H1 (cell line): Measurements from ENCODE around the gene IRGC. TPM values are rescaled to one million over a fixed set of nuclear protein-coding genes. Genes with fewer than 3 reads are reported as not detected.

ENCODE experiments used
- CTCF ChIA-PET: fragments of 300-600 bp; sonication (Branson Sonifier 250); formaldehyde crosslinking; loops from one replicate; lab custom pipeline; 2021; ENCODE audit not compliant: partially characterized antibody; lab: Charles Lee
- POLR2A ChIA-PET: fragments of 300-600 bp; sonication (Branson Sonifier 250); formaldehyde crosslinking; loops from one replicate; lab custom pipeline; 2021; ENCODE audit warnings: inconsistent platforms; ENCODE audit not compliant: partially characterized antibody; lab: Charles Lee
- DNase-seq, 2 experiments: peaks; one replicate each; pipeline versions ENCODE4 v3.0.0 to v3.0.0-alpha.2; 2010 to 2022; ENCODE audit warnings: low spot score in 2 of 2, low read depth in 1 of 2, mixed read lengths in 1 of 2
- FAIRE-seq: peaks from 2 replicates; lab custom pipeline; 2011; peaks lifted over from hg19 to GRCh38; lab: Jason Lieb, UNC
- H2AFZ ChIP-seq: 2 replicates; pipeline ENCODE4 v1.8.1; 2012; ENCODE audit warnings: low read length, inconsistent platforms
- H2AK5ac ChIP-seq: 2 replicates; pipeline ENCODE4 v1.6.1; 2013; ENCODE audit warnings: low read depth, low read length
- H2BK120ac ChIP-seq: replicated peaks from 2 replicates; pipeline ENCODE3; 2013; ENCODE audit warnings: low read depth, low read length, inconsistent platforms
- H2BK12ac ChIP-seq: 2 replicates; pipeline ENCODE4 v1.6.1; 2013; ENCODE audit warnings: low read depth, low read length
- H2BK15ac ChIP-seq: 2 replicates; pipeline ENCODE4 v1.6.1; 2013; ENCODE audit warnings: low read length
- H2BK20ac ChIP-seq: 2 replicates; pipeline ENCODE4 v1.6.1; 2013; ENCODE audit warnings: low read length
- H2BK5ac ChIP-seq: 2 replicates; pipeline ENCODE4 v1.6.1; 2013; ENCODE audit warnings: low read depth, low read length
- H3K14ac ChIP-seq: 2 replicates; pipeline ENCODE4 v1.6.1; 2013; ENCODE audit warnings: inconsistent platforms; ENCODE audit not compliant: insufficient read length
- H3K18ac ChIP-seq: 2 replicates; pipeline ENCODE4 v1.6.1; 2013; ENCODE audit warnings: low read length; ENCODE audit errors: extremely low read depth
- H3K23ac ChIP-seq: 2 replicates; pipeline ENCODE4 v1.6.1; 2013; ENCODE audit warnings: inconsistent platforms; ENCODE audit not compliant: insufficient read length
- H3K23me2 ChIP-seq: 2 replicates; pipeline ENCODE4 v1.6.1; 2013; ENCODE audit warnings: low read depth, low read length
- H3K27ac ChIP-seq: 2 replicates; pipeline ENCODE4 v1.6.1; 2011; ENCODE audit warnings: low read depth, low read length, inconsistent platforms
- H3K27me3 ChIP-seq, 4 experiments: replicated peaks in 1 of 4; 1 replicate in 1 of 4; 2 replicates in 3 of 4; pipeline versions ENCODE4 v1.6.1 to v1.8.1; 2011 to 2013; ENCODE audit warnings: low read length in 3 of 4, mild to moderate bottlenecking in 3 of 4, inconsistent platforms in 2 of 4, mixed read lengths in 2 of 4, moderate library complexity in 1 of 4; ENCODE audit not compliant: control insufficient read depth in 3 of 4, insufficient read depth in 3 of 4; ENCODE audit errors: extremely low read depth in 1 of 4
- H3K36me3 ChIP-seq, 4 experiments: 2 replicates each; pipeline versions ENCODE4 v1.6.1 to v1.8.1; 2011 to 2013; ENCODE audit warnings: mild to moderate bottlenecking in 4 of 4, low read length in 3 of 4, moderate library complexity in 2 of 4, control low read depth in 1 of 4, inconsistent platforms in 1 of 4; ENCODE audit not compliant: insufficient read depth in 4 of 4, control insufficient read depth in 2 of 4
- H3K4ac ChIP-seq: replicated peaks from 2 replicates; pipeline ENCODE3; 2013; ENCODE audit warnings: low read length, low read depth, mixed read lengths, inconsistent platforms; ENCODE audit not compliant: insufficient read length
- H3K4me1 ChIP-seq, 4 experiments: replicated peaks in 1 of 4; 1 replicate in 1 of 4; 2 replicates in 3 of 4; pipeline versions ENCODE4 v1.6.1 to v1.8.1; 2011 to 2013; ENCODE audit warnings: low read length in 3 of 4, inconsistent platforms in 2 of 4, mixed read lengths in 1 of 4; ENCODE audit not compliant: insufficient read depth in 4 of 4, control insufficient read depth in 3 of 4
- H3K4me2 ChIP-seq, 2 experiments: 2 replicates each; pipeline versions ENCODE4 v1.6.1 to v1.8.1; 2011 to 2013; ENCODE audit warnings: low read depth in 2 of 2, low read length in 2 of 2, control low read depth in 1 of 2, inconsistent platforms in 1 of 2, mild to moderate bottlenecking in 1 of 2; ENCODE audit not compliant: insufficient read depth in 1 of 2
- H3K4me3 ChIP-seq, 4 experiments: fragments of 200-600, 300-600 bp in 1 of 4; sonication (generic), shearing (Covaris generic), sonication (Bioruptor Twin) in 1 of 4; 2 replicates each; pipeline versions ENCODE4 v1.5.1 to v1.8.1; 2011 to 2016; ENCODE audit warnings: low read length in 4 of 4, low read depth in 3 of 4, control low read depth in 2 of 4, inconsistent platforms in 2 of 4, mild to moderate bottlenecking in 2 of 4, mixed read lengths in 1 of 4, moderate library complexity in 1 of 4; ENCODE audit not compliant: insufficient read depth in 2 of 4; ENCODE audit errors: extremely low read depth in 1 of 4
- H3K56ac ChIP-seq: replicated peaks from 2 replicates; pipeline ENCODE3; 2013; ENCODE audit warnings: low read depth, mild to moderate bottlenecking, mixed read lengths, low read length, inconsistent platforms; ENCODE audit not compliant: insufficient read length
- H3K79me1 ChIP-seq: 2 replicates; pipeline ENCODE4 v1.6.1; 2013; ENCODE audit warnings: low read depth, low read length, control low read depth
- H3K79me2 ChIP-seq, 2 experiments: 2 replicates each; pipeline versions ENCODE4 v1.6.1 to v1.8.1; 2012 to 2013; ENCODE audit warnings: low read length in 2 of 2, mild to moderate bottlenecking in 2 of 2, inconsistent platforms in 1 of 2; ENCODE audit not compliant: insufficient read depth in 2 of 2, control insufficient read depth in 1 of 2
- H3K9ac ChIP-seq, 4 experiments: replicated peaks in 1 of 4; 1 replicate in 1 of 4; 2 replicates in 3 of 4; pipeline versions ENCODE4 v1.6.1 to v1.8.1; 2011 to 2013; ENCODE audit warnings: low read depth in 3 of 4, low read length in 3 of 4, control low read depth in 2 of 4, mild to moderate bottlenecking in 2 of 4, moderate library complexity in 2 of 4, inconsistent platforms in 1 of 4; ENCODE audit errors: extremely low read depth in 1 of 4
- H3K9me3 ChIP-seq, 2 experiments: 2 replicates each; pipeline versions ENCODE4 v1.6.1 to v1.8.1; 2012 to 2013; ENCODE audit warnings: mild to moderate bottlenecking in 2 of 2, moderate library complexity in 2 of 2, control low read depth in 1 of 2, inconsistent platforms in 1 of 2, low read depth in 1 of 2, low read length in 1 of 2, mixed read lengths in 1 of 2; ENCODE audit not compliant: insufficient read depth in 2 of 2
- H4K20me1 ChIP-seq, 2 experiments: replicated peaks in 1 of 2; 2 replicates each; pipeline versions ENCODE3 to v1.8.1; 2011 to 2013; ENCODE audit warnings: inconsistent platforms in 2 of 2, low read length in 2 of 2, mild to moderate bottlenecking in 1 of 2; ENCODE audit not compliant: insufficient read depth in 2 of 2, control insufficient read depth in 1 of 2
- H4K5ac ChIP-seq: 2 replicates; pipeline ENCODE4 v1.6.1; 2013; ENCODE audit warnings: low read length, low read depth, mixed read lengths, inconsistent platforms; ENCODE audit not compliant: insufficient read length
- H4K8ac ChIP-seq: 2 replicates; pipeline ENCODE4 v1.8.0; 2013; ENCODE audit warnings: mild to moderate bottlenecking, moderate library complexity, low read length, inconsistent platforms; ENCODE audit not compliant: insufficient read depth; ENCODE audit errors: extremely low read depth
- H4K91ac ChIP-seq: replicated peaks from 2 replicates; pipeline ENCODE3; 2013; ENCODE audit warnings: low read length, mixed read lengths, inconsistent platforms; ENCODE audit not compliant: insufficient read length
- WGBS, 2 experiments: shearing (Covaris generic) in 1 of 2; methylation state at CpG; one replicate each; pipeline versions ENCODE4 v1.1.6 to v1.1.7; 2013 to 2015; ENCODE audit warnings: low lambda C conversion rate in 2 of 2, mixed read lengths in 2 of 2, inconsistent platforms in 1 of 2, low coverage in 1 of 2, missing lambda C conversion rate in 1 of 2; ENCODE audit not compliant: insufficient replicate concordance in 2 of 2, insufficient coverage in 1 of 2, insufficient read length in 1 of 2; ENCODE audit errors: extremely low coverage in 1 of 2, missing lambda C conversion rate in 1 of 2; 5-methylcytosine and 5-hydroxymethylcytosine counted together
- polyA plus RNA-seq, 7 experiments: library from polyadenylated mRNA; depleted of rRNA in 3 of 7; stranded (reverse) in 5 of 7; unstranded in 2 of 7; fragments of >200 nt in 5 of 7; fragments of 200-250 nt in 2 of 7; gene quantifications; 1 replicate in 5 of 7; 2 replicates in 1 of 7; 4 replicates in 1 of 7; pipeline versions ENCODE4 v1.2.1 to v1.2.3, GENCODE V29; 2011 to 2013; ENCODE audit warnings: missing spikeins in 2 of 7, mixed read lengths in 2 of 7
- total RNA-seq: library from RNA; stranded (reverse); fragmentation: NEBNext Ultra II Directional; extraction: Animal tissue kit (Norgen Biotek cat#: 25700); gene quantifications from 2 replicates; pipeline ENCODE4 v1.2.1, GENCODE V29; 2021

Gene IRGC
- total and polyA plus RNA-seq, 2 of the 8 experiments (the other 6 are each of a cell fraction or from before 2014, with no cell fraction given) = not detected

DNA sequence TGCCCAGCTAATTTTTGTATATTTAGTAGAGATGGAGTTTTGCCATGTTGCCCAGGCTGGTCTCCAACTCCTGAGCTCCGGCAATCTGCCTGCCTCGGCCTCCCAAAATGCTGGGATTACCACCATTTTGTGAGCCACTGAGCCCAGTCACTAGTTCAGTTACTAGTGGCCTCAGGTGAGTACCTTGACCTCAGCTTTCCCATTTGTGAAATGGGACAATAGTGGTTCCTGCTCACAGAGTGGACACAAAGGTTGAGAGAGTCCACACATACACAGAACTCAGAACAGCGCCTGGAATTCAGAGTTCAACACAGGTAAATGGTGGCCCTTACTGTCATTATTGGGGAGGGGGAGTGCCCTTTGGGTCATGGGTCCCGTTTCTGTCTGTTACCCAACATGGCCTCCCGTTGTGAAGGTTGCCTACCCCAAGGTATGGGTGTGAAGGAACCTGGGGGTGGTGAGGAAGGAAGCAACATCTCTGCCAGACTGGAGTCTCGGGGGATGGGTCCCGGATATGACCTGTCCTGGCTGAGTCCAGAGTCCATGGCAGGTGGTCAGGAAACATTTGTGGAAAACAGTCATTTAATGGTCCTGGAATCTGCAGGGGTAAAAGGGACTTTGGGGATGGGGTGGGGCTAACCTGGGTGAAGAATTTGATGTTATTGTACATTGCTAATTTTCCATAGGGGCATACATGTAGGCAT lies 11.7 kb upstream of the IRGC start:
- Histone ChIP-seq H3K4me3 (no peak overlapping the region), H2AFZ (no peak overlapping the region), H2BK12ac (0 out of 2 replicates have a peak overlapping the region, but pooled peaks have one; percentile 17), H3K4ac (no peak overlapping the region), H4K91ac (no peak overlapping the region), H3K36me3 (no peaks in the 10 kb centered on the region), H3K79me1 (no peaks in the 10 kb centered on the region), H3K27me3 (peaks cover 0 to 2% (median under 1%) of the 10 kb centered on the region in 4 experiments; a peak in 3 of 7 replicates), H3K23ac (no peak overlapping the region), H2BK120ac (no peak overlapping the region), H2BK20ac (no peak overlapping the region), H4K20me1 (no peaks in the 10 kb centered on the region), H3K9ac (no peak overlapping the region), H2BK5ac (no peak overlapping the region), H3K27ac (no peak overlapping the region), H3K4me1 (0 out of 7 replicates have a peak, but pooled peaks cover 0 to 2% (median 0%) of the 10 kb centered on the region in 4 experiments), H4K5ac (no peak overlapping the region), H2BK15ac (no peak overlapping the region), H4K8ac (no peak overlapping the region), H3K9me3 (peaks cover 5 to 6% of the 10 kb centered on the region in 2 experiments; a peak in 3 of 4 replicates), H3K4me2 (no peak overlapping the region), H3K23me2 (peaks cover 5% of the 10 kb centered on the region; the same call in 1 of the 2 replicates), H2AK5ac (no peak overlapping the region), H3K56ac (no peak overlapping the region), H3K18ac (no peak overlapping the region), H3K14ac (no peak overlapping the region), H3K79me2 (no peaks in the 10 kb centered on the region)
- ChIA-PET POLR2A (no interaction called here), CTCF (interaction anchor here (0.6 to 1.2 kb wide), 3 partner anchors 10 to 119 kb away, joined by 3 read pairs; no protein-coding TSS in a partner anchor)
- WGBS, 2 experiments = 79% methylated on average over 7 of the region's 7 CpGs; no CpG with 5 or more reads in 1 of the 2 experiments
- DNase-seq = no peak
- no peak for FAIRE-seq
